Esophagus squamous epithelium (tissue), 5 donors: ENCODE data around the gene DNAAF5. TPM values are rescaled to one million over a fixed set of nuclear protein-coding genes. Genes with fewer than 3 reads are reported as not detected.

Experiments used
- DNase-seq: peaks from one replicate; lab custom pipeline; 2025; lab: John Stamatoyannopoulos, UW
- H3K27ac ChIP-seq, 4 donors: fragments of 200-600 bp; sonication (generic); one replicate each; pipeline ENCODE4 v1.5.1; 2016 to 2019; ENCODE audit warnings: mild to moderate bottlenecking in 1 of 4
- H3K27me3 ChIP-seq, 4 donors: fragments of 200-600 bp; sonication (generic); 1 replicate in 3 of 4; 2 replicates in 1 of 4; pipeline versions ENCODE4 v1.5.1 to v1.6.0; 2017 to 2021; ENCODE audit warnings: antibody characterized with exemption in 1 of 4
- H3K36me3 ChIP-seq, 3 donors: fragments of 200-600 bp; sonication (generic); one replicate each; pipeline ENCODE4 v1.5.1; 2016 to 2019
- H3K4me1 ChIP-seq, 3 donors: fragments of 200-600 bp; sonication (generic); one replicate each; pipeline ENCODE4 v1.5.1; 2017 to 2019
- H3K4me3 ChIP-seq, 4 donors: fragments of 200-600 bp; sonication (generic); 1 replicate in 3 of 4; 2 replicates in 1 of 4; pipeline ENCODE4 v1.5.1; 2016 to 2019; ENCODE audit warnings: mild to moderate bottlenecking in 2 of 4, moderate library complexity in 1 of 4
- H3K9me3 ChIP-seq, 3 donors: fragments of 200-600 bp; sonication (generic); one replicate each; pipeline ENCODE4 v1.5.1; 2016 to 2019
- POLR2A ChIP-seq, 4 donors: fragments of 450-650 bp; IDR thresholded peaks; one replicate each; pipeline ENCODE4 v1.6.1; 2017; ENCODE audit warnings: antibody characterized with exemption in 4 of 4, mild to moderate bottlenecking in 4 of 4, moderate library complexity in 3 of 4
- WGBS, 2 donors: methylation state at CpG; one replicate each; pipeline ENCODE4 v1.1.5; 2018; 5-methylcytosine and 5-hydroxymethylcytosine counted together
- intact Hi-C: fragments of 100-400 bp; cut with DNase I; formaldehyde crosslinking; loops from one replicate; pipeline ENCODE4 v1.15.0; 2022
- total RNA-seq, 4 donors: library from RNA; depleted of rRNA; stranded (reverse); fragments of >200 nt; gene quantifications; one replicate each; pipeline ENCODE4 v1.1.0, GENCODE V29; 2016
- TF ChIP-seq, protein P1 (sequence below), 6 experiments: fragments of 450-650 bp in 4 of 6; fragments of 200-600 bp in 2 of 6; sonication (generic) in 2 of 6; IDR thresholded peaks; one replicate each; pipeline ENCODE4 v1.5.1; 2016 to 2019; ENCODE audit warnings: antibody characterized with exemption in 6 of 6, mild to moderate bottlenecking in 4 of 6, moderate library complexity in 4 of 6
- donor health status: DM: yes; HTN: yes; CAD: no.

The DNAAF5 gene
- total RNA-seq, 4 donors from 2014 or later: 23.7 to 30.1 (median 28.2) TPM

DNA sequence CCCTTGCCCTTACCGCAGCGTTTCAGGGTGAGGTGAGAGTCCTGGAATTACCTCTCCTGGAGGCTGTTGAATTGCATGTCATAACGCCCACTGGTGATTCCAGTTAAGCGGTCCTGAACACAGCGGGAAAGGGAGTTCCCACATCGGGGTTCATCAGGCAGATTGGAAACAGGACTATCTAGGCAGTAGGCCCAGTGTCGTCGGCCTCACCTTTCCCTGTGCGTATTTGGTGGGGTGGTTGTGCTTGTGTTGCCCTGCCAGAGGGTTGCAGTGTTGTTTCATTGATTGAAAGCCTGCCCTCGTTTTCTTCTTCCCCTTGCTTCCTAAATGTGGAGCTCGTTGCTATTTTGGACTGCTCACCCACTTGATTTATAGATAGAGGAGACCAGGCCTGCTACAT is 95.2 kb downstream of the DNAAF5 start:
- Histone ChIP-seq H3K4me3 (no peak overlapping the region), H3K9me3 (no peaks in the 10 kb centered on the region), H3K27me3 (no peaks in the 10 kb centered on the region), H3K27ac (peak overlapping the region; percentile 45 to 79 (median 67)), H3K36me3 (peaks cover 0 to 26% (median 0%) of the 10 kb centered on the region in 3 donors), H3K4me1 (peaks cover 11 to 96% (median 46%) of the 10 kb centered on the region in 3 donors)
- WGBS, 2 donors: 24 to 58% methylated on average over 10 to 11 of the region's 11 CpGs
- intact Hi-C loops: no loop called here
- no peak for DNase-seq
- TF ChIP-seq POLR2A (IDR thresholded peaks at IDR 0.05): no peak
- TF ChIP-seq, protein P1, sequence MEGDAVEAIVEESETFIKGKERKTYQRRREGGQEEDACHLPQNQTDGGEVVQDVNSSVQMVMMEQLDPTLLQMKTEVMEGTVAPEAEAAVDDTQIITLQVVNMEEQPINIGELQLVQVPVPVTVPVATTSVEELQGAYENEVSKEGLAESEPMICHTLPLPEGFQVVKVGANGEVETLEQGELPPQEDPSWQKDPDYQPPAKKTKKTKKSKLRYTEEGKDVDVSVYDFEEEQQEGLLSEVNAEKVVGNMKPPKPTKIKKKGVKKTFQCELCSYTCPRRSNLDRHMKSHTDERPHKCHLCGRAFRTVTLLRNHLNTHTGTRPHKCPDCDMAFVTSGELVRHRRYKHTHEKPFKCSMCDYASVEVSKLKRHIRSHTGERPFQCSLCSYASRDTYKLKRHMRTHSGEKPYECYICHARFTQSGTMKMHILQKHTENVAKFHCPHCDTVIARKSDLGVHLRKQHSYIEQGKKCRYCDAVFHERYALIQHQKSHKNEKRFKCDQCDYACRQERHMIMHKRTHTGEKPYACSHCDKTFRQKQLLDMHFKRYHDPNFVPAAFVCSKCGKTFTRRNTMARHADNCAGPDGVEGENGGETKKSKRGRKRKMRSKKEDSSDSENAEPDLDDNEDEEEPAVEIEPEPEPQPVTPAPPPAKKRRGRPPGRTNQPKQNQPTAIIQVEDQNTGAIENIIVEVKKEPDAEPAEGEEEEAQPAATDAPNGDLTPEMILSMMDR (IDR thresholded peaks at IDR 0.05): peak in 2 of 6 experiments; percentile 14 to 30

DNA sequence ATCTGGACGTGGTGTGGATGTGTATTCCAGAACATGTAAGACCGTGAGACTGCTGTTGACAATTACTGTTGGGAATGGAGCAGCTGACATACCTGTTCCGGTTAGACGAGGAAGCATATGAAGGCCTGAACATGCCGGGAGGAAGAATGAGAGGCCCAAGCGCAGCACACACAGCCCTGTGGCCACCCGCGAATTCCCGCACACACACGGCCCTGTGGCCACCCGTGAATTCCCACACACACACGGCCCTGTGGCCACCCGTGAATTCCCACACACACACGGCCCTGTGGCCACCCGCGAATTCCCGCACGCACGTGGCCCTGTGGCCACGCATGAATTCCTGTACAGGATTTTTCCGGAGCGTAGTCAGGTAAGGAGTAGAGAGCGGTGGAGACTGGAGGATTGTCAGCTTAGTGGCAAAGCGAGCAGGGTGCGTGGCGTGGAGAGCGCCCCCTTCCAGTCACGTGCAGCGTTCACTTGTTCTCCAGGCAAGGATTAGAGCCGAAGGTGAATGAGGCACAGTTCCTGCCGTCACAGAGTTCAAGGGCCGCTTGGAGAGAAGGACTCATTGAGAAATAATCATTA is 96.3 kb downstream of the DNAAF5 start:
- peaks cover 0 to 28% (median 0%) of the 10 kb centered on the region in 3 donors for H3K36me3 ChIP-seq
- no peak for DNase-seq
- no peaks in the 10 kb centered on the region for H3K9me3 ChIP-seq
- no peak overlapping the region for H3K4me3 ChIP-seq
- H3K27me3 ChIP-seq: no peaks in the 10 kb centered on the region
- intact Hi-C loops: no loop called here
- WGBS, 2 donors: 86 to 89% methylated on average over 24 to 30 of the region's 32 CpGs
- H3K27ac ChIP-seq: peak overlapping the region in 3 of 4 donors; percentile 30 to 79 (median 72)
- H3K4me1 ChIP-seq: peaks cover 11 to 94% (median 47%) of the 10 kb centered on the region in 3 donors
- TF ChIP-seq, protein P1 (IDR thresholded peaks at IDR 0.05): no peak
- TF ChIP-seq POLR2A (IDR thresholded peaks at IDR 0.05): no peak

DNA sequence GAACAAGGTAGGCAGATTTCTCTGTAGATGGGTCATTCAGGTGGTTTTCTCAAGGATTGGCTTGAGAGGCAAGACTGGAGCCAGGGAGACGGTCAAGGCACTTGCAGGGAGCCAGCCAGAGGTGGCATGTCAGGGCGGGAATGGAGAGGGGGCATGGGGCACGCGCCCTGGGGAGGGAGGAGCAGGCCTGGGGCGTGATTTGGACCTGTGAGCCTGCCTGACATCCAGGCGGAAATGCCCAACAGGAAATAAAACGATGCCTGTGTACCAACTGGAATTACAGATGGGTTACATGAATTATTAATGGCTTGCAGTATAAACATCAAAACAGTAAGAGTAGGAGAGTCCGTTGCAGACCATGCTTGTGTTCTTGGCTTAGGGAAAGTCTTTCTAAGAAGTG is 97.2 kb downstream of the DNAAF5 start:
- intact Hi-C loops: no loop called here
- no peaks in the 10 kb centered on the region for H3K9me3 ChIP-seq
- 44 to 69% methylated on average over 6 to 8 of the region's 8 CpGs for WGBS, 2 donors
- no peak for DNase-seq
- H3K36me3 ChIP-seq: peaks cover 0 to 32% (median 0%) of the 10 kb centered on the region in 3 donors
- H3K27me3 ChIP-seq: no peaks in the 10 kb centered on the region
- no peak for TF ChIP-seq POLR2A (IDR thresholded peaks at IDR 0.05)
- TF ChIP-seq, protein P1 (IDR thresholded peaks at IDR 0.05): no peak
- no peak overlapping the region for H3K4me3 ChIP-seq
- H3K4me1 ChIP-seq: peaks cover 11 to 89% (median 44%) of the 10 kb centered on the region in 3 donors
- peak overlapping the region; percentile 30 to 80 (median 76) for H3K27ac ChIP-seq

DNA sequence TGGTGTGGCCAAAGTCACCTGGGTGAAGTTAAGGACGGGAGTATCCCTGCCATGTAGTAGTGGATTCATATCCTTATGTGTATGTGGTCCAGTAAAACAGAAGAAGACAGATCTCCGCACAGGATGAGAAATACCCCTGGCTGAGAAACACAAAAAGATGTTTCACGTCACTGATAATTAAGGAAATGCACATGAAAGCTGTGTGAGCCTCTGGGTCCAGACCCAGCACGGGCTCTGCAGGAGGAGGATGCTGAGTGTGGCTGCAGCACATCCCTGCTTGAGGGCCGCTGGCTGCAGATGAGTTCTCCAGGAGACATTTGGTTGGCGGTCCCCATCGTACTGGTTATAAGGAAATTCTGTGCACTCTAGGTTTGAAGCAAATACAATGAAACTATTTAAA is 97.6 kb downstream of the DNAAF5 start:
- TF ChIP-seq, protein P1 (IDR thresholded peaks at IDR 0.05): no peak
- no peak for TF ChIP-seq POLR2A (IDR thresholded peaks at IDR 0.05)
- Histone ChIP-seq H3K4me1 (peaks cover 11 to 89% (median 44%) of the 10 kb centered on the region in 3 donors), H3K27ac (peak overlapping the region in 3 of 4 donors; percentile 72 to 80 (median 79)), H3K9me3 (no peaks in the 10 kb centered on the region), H3K4me3 (no peak overlapping the region), H3K27me3 (no peaks in the 10 kb centered on the region), H3K36me3 (peaks cover 0 to 35% (median 0%) of the 10 kb centered on the region in 3 donors)
- WGBS, 2 donors: 58 to 78% methylated on average over 7 of the region's 7 CpGs
- intact Hi-C loops: no loop called here
- DNase-seq: no peak

DNA sequence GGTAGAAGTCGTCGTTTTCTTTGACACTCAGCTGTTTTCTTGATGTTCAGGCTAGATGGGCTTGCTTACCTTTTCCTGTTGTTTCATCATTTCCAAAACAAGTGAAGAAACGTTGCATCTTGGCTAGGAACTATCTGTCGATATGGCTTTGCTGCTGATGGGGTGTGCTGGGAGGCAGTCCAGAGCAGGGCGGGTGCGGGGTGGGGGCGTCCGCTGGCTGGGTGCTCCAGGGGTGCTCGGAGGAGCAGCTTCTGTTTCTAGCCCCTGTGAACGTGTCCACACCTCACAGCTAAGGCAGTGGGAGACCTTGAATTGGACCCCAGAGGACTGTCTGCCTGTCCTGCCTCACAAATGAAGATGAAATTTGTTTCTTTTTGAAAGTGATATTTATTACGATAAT is 98.2 kb downstream of the DNAAF5 start:
- 72 to 80% methylated on average over 10 to 11 of the region's 11 CpGs for WGBS, 2 donors
- DNase-seq: no peak
- Histone ChIP-seq H3K27ac (peak overlapping the region; percentile 15 to 80 (median 76)), H3K4me1 (peaks cover 11 to 89% (median 45%) of the 10 kb centered on the region in 3 donors), H3K4me3 (peak overlapping the region in 1 of 4 donors; percentile 28), H3K9me3 (no peaks in the 10 kb centered on the region), H3K27me3 (no peaks in the 10 kb centered on the region), H3K36me3 (peaks cover 0 to 35% (median 0%) of the 10 kb centered on the region in 3 donors)
- intact Hi-C loops: no loop called here
- TF ChIP-seq, protein P1 (IDR thresholded peaks at IDR 0.05): no peak
- TF ChIP-seq POLR2A (IDR thresholded peaks at IDR 0.05): no peak
